Mesenteric fat pad (tissue), 1 donor: ENCODE data around the gene CENPVL2. TPM values are rescaled to one million over a fixed set of nuclear protein-coding genes. Genes with fewer than 3 reads are reported as not detected.
"Not testable (repeated sequence)": the region's sequence is repeated elsewhere in the genome, so short reads cannot be mapped to it uniquely, and the experiment has no call there.

Experiments used
- DNase-seq: peaks from one replicate; pipeline ENCODE4 v3.0.0-alpha.2; 2020; ENCODE audit warnings: low spot score
- long read RNA-seq: library from polyadenylated mRNA; unstranded; transcript quantifications from one replicate; pipeline ENCODE4 v2.0.0, GENCODE V29; 2020
- total RNA-seq: library from RNA; stranded (reverse); fragmentation: NEBNext Ultra II Directional; extraction: Animal tissue kit (Norgen Biotek cat#: 25700); gene quantifications from one replicate; pipeline ENCODE4 v1.2.1, GENCODE V29; 2021
- donor health status: DM: yes; HTN: yes; CAD: no.

Gene CENPVL2
- not detected for total RNA-seq
- long read RNA-seq, result 0 reads

DNA sequence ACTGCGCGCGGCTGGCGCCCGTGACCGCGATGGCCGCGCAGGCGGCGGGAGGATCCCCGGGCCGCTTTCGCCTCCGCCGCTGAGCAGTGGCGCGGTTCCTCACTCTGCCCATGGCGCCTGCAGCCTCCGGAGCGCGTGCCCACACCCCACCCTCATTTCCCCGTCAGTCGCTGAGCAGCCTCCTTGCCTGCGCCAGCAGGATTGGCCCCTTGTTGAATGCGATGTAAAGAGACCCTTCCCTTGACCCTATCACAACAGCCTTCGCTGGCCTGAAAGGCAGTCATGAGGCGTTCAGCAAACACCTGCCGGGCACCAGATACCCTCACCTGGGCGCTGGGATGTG lies at the start of gene CENPVL2:
Gene CENPVL2 (minus strand): TSS at position 112 of the 343 bp plus-strand sequence. CDS start 0 bp downstream, at position 112.
- not testable (repeated sequence) for DNase-seq

DNA sequence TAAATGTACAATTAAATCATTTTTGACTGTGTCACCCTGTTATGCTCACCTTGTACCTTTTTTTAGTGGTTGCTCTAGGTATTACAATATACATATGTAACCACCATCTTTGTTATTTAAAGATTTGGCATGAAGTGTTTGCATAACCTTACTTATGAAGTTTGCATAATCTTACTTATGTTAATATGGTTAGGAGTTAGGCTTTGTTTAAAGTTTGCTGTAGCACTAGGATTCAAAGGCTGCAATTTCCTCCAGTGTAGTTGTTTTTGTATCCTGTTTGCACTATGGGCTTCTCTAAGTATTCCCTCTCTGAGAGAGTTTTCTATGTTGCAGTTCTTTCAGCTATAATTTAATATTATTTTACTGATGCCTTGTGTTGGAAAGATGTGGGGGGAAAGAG lies 45.6 kb upstream of the CENPVL2 start:
- DNase-seq, result no peak

DNA sequence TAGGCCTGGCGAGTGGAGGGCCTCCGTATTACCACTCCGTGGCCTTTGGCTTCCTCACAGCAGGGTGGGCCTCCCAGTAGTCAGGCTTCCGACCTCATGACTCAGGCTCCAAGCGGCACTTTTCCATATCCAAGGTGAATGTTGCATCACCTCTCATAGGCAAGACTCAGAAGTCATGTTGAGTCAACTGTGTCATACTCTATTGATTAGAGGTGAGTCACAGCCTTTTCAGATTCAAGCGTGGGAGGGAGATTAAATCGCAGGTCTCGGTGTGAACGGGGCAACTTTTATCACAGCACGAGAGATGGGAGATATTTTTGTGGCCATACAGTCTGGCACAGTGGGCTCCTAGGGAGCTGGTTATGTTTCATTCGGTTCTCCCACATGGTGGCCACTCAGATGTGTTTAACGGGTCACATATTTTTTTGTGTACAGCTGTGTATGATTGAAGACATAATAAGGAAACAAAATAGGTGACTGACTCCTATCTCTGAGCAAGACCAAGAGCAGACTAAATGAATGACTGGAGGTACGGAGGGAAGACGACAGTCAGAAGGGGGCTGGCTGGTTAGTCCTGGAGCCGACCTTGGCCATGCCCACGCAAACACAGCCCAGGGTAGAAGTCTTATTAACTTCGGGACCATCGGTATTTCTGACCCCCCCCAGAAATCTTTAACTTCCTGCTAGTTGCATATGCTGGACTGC lies 30.5 kb upstream of the CENPVL2 start:
- not testable (repeated sequence) for DNase-seq

DNA sequence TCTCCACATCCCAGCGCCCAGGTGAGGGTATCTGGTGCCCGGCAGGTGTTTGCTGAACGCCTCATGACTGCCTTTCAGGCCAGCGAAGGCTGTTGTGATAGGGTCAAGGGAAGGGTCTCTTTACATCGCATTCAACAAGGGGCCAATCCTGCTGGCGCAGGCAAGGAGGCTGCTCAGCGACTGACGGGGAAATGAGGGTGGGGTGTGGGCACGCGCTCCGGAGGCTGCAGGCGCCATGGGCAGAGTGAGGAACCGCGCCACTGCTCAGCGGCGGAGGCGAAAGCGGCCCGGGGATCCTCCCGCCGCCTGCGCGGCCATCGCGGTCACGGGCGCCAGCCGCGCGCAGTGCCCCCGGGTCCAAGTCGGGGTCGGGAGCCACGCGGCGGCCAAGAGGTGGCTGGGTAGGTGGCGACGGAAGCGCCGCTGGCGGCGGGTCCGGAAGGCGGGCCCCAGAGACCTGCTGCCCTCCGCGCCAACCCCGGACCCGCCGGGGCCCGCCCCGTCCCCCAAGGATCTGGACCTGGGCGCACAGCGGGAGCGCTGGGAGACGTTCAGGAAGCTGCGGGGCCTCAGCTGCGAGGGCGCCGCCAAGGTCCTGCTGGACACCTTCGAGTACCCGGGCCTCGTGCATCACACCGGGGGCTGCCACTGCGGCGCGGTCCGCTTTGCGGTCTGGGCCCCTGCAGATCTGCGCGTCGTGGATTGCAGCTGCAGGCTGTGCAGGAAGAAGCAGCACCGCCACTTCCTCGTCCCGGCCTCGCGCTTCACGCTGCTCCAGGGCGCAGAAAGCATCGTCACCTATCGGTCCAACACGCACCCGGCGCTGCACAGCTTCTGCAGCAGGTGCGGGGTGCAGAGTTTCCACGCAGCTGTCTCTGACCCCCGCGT lies 27.9 kb upstream of the CENPVL2 start, which contains the start of gene CENPVL1:
Gene CENPVL1 (plus strand): TSS at position 236 of the 888 bp plus-strand sequence. CDS start 0 bp downstream, at position 236.
- DNase-seq, result not testable (repeated sequence)

DNA sequence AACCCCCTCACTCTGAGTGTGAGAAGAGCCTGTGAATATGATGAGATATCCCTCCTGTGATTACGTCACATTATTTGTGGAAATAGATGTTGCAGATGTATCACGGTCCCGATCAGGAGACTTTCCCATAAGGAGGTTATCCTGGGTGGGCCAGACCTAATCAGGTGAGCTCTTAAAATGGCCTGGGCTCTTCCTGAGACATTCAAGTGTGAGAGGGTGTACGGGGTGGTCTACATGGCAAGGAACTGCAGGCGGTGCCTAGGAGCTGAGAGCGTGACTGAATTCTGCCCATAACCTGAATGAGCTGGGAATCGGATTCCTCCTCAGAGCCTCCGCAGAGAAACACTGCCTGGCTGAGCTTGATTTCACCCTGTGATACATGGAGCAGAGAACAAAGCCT lies 14.8 kb upstream of the CENPVL2 start:
- peak; percentile 67 for DNase-seq

DNA sequence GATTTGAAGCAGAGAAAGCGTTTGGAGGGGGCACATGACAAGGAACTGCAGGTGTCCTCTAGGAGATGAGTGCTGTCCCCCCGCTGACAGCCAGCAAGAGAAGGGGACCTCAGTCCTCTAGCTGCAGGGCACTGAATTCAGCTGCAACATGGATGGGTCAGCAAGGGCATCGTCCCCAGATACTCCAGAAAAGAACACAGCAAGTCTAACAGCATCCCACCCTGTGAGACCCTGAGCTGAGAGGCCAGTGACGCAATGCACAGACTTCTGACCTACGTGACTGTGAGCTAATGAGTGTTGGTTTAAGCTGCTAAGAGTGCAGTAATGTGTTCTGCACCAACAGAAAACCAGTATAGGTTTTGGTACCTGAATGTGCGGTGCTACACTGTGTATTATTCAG lies 11.6 kb upstream of the CENPVL2 start:
- peak; percentile 22 for DNase-seq

DNA sequence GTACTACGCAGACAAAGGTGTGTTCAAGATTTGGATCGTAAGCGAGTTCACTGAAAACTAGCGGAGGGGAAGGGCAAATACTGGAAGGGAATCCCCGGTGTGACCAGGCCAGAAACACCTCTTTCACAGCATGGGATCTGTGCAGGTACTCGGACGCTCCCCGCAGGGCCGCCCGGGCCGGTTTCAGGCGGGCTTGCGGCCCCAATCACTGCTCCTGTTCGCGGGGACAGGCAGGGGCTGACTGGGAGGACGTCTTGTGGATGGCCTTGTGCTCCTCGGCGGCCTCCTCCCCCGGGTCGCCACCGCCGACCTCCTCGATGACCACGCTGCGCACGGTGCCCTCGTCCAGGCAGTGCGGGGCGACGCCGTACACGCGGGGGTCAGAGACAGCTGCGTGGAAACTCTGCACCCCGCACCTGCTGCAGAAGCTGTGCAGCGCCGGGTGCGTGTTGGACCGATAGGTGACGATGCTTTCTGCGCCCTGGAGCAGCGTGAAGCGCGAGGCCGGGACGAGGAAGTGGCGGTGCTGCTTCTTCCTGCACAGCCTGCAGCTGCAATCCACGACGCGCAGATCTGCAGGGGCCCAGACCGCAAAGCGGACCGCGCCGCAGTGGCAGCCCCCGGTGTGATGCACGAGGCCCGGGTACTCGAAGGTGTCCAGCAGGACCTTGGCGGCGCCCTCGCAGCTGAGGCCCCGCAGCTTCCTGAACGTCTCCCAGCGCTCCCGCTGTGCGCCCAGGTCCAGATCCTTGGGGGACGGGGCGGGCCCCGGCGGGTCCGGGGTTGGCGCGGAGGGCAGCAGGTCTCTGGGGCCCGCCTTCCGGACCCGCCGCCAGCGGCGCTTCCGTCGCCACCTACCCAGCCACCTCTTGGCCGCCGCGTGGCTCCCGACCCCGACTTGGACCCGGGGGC lies 567 bp downstream of the CENPVL2 start:
- DNase-seq, result not testable (repeated sequence)

DNA sequence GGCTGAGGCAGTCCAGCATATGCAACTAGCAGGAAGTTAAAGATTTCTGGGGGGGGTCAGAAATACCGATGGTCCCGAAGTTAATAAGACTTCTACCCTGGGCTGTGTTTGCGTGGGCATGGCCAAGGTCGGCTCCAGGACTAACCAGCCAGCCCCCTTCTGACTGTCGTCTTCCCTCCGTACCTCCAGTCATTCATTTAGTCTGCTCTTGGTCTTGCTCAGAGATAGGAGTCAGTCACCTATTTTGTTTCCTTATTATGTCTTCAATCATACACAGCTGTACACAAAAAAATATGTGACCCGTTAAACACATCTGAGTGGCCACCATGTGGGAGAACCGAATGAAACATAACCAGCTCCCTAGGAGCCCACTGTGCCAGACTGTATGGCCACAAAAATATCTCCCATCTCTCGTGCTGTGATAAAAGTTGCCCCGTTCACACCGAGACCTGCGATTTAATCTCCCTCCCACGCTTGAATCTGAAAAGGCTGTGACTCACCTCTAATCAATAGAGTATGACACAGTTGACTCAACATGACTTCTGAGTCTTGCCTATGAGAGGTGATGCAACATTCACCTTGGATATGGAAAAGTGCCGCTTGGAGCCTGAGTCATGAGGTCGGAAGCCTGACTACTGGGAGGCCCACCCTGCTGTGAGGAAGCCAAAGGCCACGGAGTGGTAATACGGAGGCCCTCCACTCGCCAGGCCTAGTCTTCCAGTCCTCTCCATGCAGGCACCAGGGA lies 2.8 kb downstream of the CENPVL2 start:
- not testable (repeated sequence) for DNase-seq

DNA sequence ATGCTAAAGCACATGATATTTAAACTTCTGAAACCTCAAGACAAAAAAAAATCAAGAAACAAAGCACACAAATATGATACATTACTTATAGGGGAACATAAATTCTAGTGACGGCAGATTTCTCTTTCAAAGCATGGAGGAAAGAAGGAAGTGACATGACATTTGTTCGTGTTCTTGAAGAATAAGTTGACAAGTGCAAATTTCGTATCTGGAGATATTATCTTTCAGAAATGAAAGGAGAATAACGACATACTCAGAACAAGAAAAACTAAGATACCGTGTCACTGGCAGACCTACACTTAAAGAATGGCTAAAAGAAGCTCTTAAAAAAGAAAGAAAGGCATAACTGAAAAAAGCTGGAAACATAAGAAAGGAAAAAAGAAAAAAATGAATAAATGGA lies 16.6 kb downstream of the CENPVL2 start:
- no peak for DNase-seq

DNA sequence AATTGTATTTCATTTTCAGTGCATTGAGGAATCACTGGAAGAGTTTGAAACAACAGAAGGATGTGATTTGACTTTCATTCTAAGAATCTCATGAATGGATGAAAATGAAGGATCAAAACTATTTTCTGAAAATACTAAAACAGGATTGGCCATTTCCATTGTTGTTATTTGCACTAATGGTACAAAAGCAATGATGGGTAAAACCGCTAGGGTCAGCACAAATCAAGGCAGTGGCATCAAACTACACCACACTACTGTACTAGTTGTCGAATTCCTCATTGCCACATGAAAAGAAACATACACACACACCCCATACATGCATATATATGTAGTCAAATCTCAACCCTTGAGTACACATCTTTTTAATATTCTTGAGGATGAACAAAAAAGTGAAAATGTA lies 39.3 kb downstream of the CENPVL2 start:
- no peak for DNase-seq

DNA sequence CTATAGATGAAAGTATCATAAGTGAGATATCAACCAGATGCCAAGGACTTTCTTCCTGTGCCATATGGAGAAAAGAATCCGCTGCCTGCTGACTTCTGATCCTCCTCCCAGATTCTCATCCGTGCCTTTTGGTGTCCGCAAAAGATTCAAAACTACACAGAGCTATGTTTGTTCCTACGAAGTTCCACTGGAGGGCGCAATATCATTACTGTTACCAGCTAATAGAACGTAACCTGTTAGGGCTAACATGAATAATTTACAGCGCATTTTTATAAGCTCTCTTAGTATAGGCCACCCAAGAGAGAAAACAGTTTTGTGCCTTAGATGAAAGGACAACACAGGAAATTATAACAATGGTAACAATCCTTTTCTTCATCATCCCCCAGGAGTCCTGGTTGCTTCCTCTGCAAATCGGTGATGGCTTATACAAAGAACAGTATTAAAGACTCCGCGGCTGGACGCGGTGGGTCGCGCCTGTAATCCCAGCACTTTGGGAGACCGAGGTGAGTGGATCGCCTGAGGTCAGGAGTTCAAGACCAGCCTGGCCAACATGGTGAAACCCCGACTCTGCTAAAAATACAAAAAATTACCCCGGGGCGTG lies 41.1 kb downstream of the CENPVL2 start:
- DNase-seq, result no peak

DNA sequence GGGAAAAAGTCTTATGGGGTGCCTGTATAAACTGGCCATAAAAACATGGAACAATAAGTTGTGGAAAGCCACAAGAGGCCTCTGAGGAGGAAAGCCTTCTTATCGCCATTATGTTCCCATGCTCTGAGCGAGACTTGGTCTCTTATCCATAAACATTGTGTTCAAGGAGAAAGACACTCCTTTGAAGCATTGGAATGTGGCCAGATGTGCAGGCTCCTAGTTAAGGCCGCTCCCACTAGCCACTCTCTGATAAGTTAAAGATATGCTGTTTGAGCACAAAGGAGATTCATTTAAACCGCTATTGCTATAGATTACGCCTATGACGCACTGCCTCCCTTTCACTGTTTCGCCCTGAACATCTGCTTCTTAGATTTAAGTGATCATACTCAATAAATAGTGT lies 46.1 kb downstream of the CENPVL2 start:
- DNase-seq, result not testable (repeated sequence)

Other genes with a start within 250 kb of the CENPVL2 start
- 0.58 TPM for gene NUDT11, start 186.2 kb downstream of the CENPVL2 start, total RNA-seq
- not detected for gene CENPVL3, start 63.9 kb downstream of the CENPVL2 start, total RNA-seq
- gene CENPVL1, start 27.7 kb upstream of the CENPVL2 start, total RNA-seq, result not detected
- gene GSPT2, start 60.6 kb upstream of the CENPVL2 start, total RNA-seq, result 7.3 TPM
- gene MAGED1, start 210.8 kb upstream of the CENPVL2 start, total RNA-seq, result 61.7 TPM